Measurements from ENCODE around the gene PDE11A.

PDE11A gene

DNA sequence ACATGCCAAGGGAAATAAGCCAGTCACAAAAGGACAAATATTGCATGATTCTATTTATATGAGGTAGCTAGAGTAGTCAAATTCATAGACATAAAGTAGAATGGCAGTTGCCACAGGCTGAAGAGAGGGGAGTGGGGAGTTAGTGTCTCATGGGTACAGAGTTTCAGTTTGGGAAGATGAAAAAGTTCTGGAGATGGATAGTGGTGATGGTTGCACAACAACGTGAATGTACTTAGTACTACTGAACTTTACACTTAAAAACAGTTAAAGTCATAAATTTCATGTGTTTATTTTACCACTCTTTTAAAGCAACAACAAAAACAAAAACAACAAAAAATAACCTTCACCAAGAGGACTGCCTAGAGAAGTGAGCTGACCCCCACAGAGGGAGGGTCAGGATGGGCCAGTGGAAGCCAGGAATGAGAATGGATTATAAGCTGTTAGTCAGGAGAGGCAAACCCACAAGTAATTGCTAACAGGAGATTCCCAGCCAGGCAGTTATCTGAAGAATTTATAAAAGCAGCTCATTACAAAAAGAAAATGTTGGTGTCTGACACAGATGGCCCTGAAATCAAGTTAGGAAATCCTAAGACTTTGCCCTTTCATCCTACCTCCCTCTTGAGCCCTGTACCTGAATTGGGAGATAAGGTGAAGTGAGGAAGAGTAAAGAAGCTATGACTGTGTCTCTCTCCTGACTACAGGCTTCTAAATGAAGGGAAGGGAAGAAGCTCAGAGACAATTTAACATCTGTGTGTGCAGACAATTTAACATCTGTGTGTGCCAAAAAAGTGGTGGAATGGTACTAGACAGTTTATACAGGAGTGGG is 263.4 kb downstream of the PDE11A start:
- Histone ChIP-seq H3K79me2 (ENCODE audit: insufficient read depth, low read length) (no peaks in the 10 kb centered on the region), H3K36me3 (ENCODE audit: low read length) (no peaks in the 10 kb centered on the region), H3K4me3 (ENCODE audit: insufficient read depth, low read length, poor library complexity, severe bottlenecking) (no peak overlapping the region), H3K9ac (ENCODE audit: low read length) (no peak overlapping the region), H4K20me1 (ENCODE audit: low read depth, low read length) (no peaks in the 10 kb centered on the region), H2AFZ (ENCODE audit: low read depth, low read length, severe bottlenecking) (no peak overlapping the region), H3K4me2 (ENCODE audit: low read depth, low read length, poor library complexity, severe bottlenecking) (no peak overlapping the region), H3K27me3 (ENCODE audit: low read length) (no peaks in the 10 kb centered on the region), H3K9me2 (replicated peaks; ENCODE audit: insufficient read depth, low read length) (no peaks in the 10 kb centered on the region), H3F3A (ENCODE audit: insufficient read depth) (no peaks in the 10 kb centered on the region), H3K27ac (ENCODE audit: low read depth, low read length) (no peak overlapping the region), H3K9me3 (ENCODE audit: insufficient read depth, low read length) (no peaks in the 10 kb centered on the region)
- TF ChIP-seq, protein P1, sequence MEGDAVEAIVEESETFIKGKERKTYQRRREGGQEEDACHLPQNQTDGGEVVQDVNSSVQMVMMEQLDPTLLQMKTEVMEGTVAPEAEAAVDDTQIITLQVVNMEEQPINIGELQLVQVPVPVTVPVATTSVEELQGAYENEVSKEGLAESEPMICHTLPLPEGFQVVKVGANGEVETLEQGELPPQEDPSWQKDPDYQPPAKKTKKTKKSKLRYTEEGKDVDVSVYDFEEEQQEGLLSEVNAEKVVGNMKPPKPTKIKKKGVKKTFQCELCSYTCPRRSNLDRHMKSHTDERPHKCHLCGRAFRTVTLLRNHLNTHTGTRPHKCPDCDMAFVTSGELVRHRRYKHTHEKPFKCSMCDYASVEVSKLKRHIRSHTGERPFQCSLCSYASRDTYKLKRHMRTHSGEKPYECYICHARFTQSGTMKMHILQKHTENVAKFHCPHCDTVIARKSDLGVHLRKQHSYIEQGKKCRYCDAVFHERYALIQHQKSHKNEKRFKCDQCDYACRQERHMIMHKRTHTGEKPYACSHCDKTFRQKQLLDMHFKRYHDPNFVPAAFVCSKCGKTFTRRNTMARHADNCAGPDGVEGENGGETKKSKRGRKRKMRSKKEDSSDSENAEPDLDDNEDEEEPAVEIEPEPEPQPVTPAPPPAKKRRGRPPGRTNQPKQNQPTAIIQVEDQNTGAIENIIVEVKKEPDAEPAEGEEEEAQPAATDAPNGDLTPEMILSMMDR (IDR thresholded peaks at IDR 0.05; ENCODE audit: insufficient read depth, low read length, poor library complexity, severe bottlenecking), result no peak
- TF ChIP-seq EZH2phosphoT487 (conservative IDR thresholded peaks at IDR 0.05; ENCODE audit: low read length), result no peak

DNA sequence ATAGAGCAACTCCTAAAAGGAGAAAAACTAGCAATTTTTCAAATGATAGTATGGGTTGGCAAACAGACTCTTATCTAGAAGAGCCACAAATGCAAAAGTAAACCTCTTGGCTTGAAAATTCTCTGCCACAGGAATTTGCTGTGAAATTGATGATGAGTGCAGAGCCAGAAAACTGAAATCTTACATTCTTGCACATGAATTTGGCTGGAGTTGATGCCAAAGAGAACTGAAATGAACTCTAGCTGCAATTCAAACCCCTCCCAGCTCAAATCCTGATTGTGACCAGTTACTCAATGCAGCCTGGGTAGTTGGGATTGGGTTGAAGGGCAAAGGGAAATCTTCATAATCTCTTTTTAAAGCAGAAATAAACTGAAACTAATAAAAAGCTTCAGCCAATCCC is 266.6 kb downstream of the PDE11A start:
- Histone ChIP-seq H4K20me1 (ENCODE audit: low read depth, low read length) (no peaks in the 10 kb centered on the region), H3K4me2 (ENCODE audit: low read depth, low read length, poor library complexity, severe bottlenecking) (no peak overlapping the region), H2AFZ (ENCODE audit: low read depth, low read length, severe bottlenecking) (no peak overlapping the region), H3K79me2 (ENCODE audit: insufficient read depth, low read length) (no peaks in the 10 kb centered on the region), H3K9ac (ENCODE audit: low read length) (no peak overlapping the region), H3F3A (ENCODE audit: insufficient read depth) (no peaks in the 10 kb centered on the region), H3K9me2 (replicated peaks; ENCODE audit: insufficient read depth, low read length) (no peaks in the 10 kb centered on the region), H3K36me3 (ENCODE audit: low read length) (no peaks in the 10 kb centered on the region), H3K27ac (ENCODE audit: low read depth, low read length) (no peak overlapping the region), H3K27me3 (ENCODE audit: low read length) (no peaks in the 10 kb centered on the region), H3K9me3 (ENCODE audit: insufficient read depth, low read length) (no peaks in the 10 kb centered on the region), H3K4me3 (ENCODE audit: insufficient read depth, low read length, poor library complexity, severe bottlenecking) (no peak overlapping the region)
- TF ChIP-seq, protein P1 (IDR thresholded peaks at IDR 0.05; ENCODE audit: insufficient read depth, low read length, poor library complexity, severe bottlenecking), result no peak
- no peak for TF ChIP-seq EZH2phosphoT487 (conservative IDR thresholded peaks at IDR 0.05; ENCODE audit: low read length)

DNA sequence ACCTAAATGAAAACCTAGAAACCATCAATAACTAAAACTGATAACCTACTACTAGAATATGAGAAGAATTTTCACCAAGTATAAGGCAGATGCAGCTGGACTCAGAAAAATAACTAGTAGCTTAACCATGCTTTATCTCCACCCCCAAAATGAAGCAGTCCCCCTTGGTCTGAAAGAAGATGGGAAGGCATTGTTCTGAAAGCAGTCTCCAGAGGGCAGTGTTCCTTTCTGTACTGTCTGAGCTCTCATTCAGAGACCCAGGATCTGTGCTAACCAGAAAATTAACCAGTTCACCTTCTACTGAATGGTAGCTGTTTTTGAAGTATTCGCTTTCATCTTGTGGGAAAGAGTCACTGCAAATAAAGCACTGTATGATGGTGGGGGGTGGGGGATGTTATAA is 273.0 kb downstream of the PDE11A start:
- no peak overlapping the region for H2AFZ ChIP-seq (ENCODE audit: low read depth, low read length, severe bottlenecking)
- no peaks in the 10 kb centered on the region for H3K9me3 ChIP-seq (ENCODE audit: insufficient read depth, low read length)
- no peak overlapping the region for H3K4me3 ChIP-seq (ENCODE audit: insufficient read depth, low read length, poor library complexity, severe bottlenecking)
- no peak overlapping the region for H3K4me2 ChIP-seq (ENCODE audit: low read depth, low read length, poor library complexity, severe bottlenecking)
- no peaks in the 10 kb centered on the region for H3K27me3 ChIP-seq (ENCODE audit: low read length)
- H3K79me2 ChIP-seq (ENCODE audit: insufficient read depth, low read length), result no peaks in the 10 kb centered on the region
- no peaks in the 10 kb centered on the region for H3K9me2 ChIP-seq (replicated peaks; ENCODE audit: insufficient read depth, low read length)
- H3K36me3 ChIP-seq (ENCODE audit: low read length), result no peaks in the 10 kb centered on the region
- no peaks in the 10 kb centered on the region for H3F3A ChIP-seq (ENCODE audit: insufficient read depth)
- H4K20me1 ChIP-seq (ENCODE audit: low read depth, low read length), result no peaks in the 10 kb centered on the region
- H3K27ac ChIP-seq (ENCODE audit: low read depth, low read length), result no peak overlapping the region
- no peak overlapping the region for H3K9ac ChIP-seq (ENCODE audit: low read length)
- no peak for TF ChIP-seq EZH2phosphoT487 (conservative IDR thresholded peaks at IDR 0.05; ENCODE audit: low read length)
- TF ChIP-seq, protein P1 (IDR thresholded peaks at IDR 0.05; ENCODE audit: insufficient read depth, low read length, poor library complexity, severe bottlenecking), result peak; percentile 34

Data from SU-DHL-6 (cell line).